Activated CD8-positive, alpha-beta memory T cell treated with anti-CD3 and anti-CD28 coated beads for 36 hours (primary cell): Measurements from ENCODE around the gene POLR1B. TPM values are rescaled to one million over a fixed set of nuclear protein-coding genes. Genes with fewer than 3 reads are reported as not detected.
"Not testable (repeated sequence)": the region's sequence is repeated elsewhere in the genome, so short reads cannot be mapped to it uniquely, and the experiment has no call there.

Experiments used
- CTCF ChIA-PET: fragments of 350-600 bp; sonication (Branson Sonifier 250); formaldehyde crosslinking; loops from one replicate; lab custom pipeline; 2021; ENCODE audit warnings: antibody characterized with exemption; lab: Charles Lee
- POLR2A ChIA-PET: fragments of 350-600 bp; sonication (Branson Sonifier 250); formaldehyde crosslinking; loops from one replicate; lab custom pipeline; 2021; ENCODE audit warnings: antibody characterized with exemption; lab: Charles Lee
- total RNA-seq, 2 experiments: library from RNA; stranded (reverse); gene quantifications; one replicate each; pipeline ENCODE4 v1.2.3, GENCODE V29; 2021

POLR1B gene
- total RNA-seq, 2 experiments from 2014 or later: 75.8 to 82.3 TPM

DNA sequence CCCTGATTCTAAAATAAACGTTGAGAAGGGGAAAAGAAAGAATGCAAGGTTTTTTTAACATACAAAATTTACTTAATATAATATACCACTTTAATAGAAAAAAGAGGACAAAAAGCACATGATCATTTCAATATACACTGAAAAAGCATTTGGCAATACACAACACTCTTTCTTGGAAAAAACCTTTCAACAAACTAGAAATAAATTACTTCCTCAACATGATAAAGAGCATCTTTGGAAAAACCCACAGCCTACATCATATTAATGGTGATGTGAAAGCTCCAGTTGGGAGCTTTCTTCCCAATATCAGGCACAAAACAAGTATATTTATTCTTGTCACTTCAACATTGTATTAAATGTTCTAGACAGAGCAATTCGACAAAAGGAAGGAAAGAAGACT is 3.0 kb upstream of the POLR1B start:
- ChIA-PET POLR2A (no interaction called here), CTCF (no interaction called here)

DNA sequence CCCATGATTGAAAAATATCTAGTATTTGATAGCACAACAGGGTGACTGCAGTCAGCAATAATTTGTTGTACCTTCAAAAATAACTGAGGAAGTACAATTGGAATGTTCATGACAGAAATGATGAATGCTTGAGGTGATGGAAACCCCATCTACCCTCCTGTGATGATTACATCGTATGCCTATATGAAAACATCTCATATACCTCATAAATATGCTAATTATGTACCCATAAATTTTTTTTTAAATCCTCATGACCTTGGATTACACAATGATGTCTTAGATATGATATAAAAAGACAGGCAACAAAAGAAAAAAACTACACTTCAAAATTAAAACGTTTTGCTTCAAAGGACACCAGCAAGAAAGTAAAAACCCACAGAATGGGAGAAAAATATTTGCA is 1.4 kb upstream of the POLR1B start:
- POLR2A ChIA-PET: interaction anchor here (1.7 kb wide), 1 partner anchor 58 kb away, joined by 7 read pairs; no protein-coding TSS in a partner anchor
- CTCF ChIA-PET: interaction anchor here (1.0 kb wide), 1 partner anchor 491 kb away, joined by 4 read pairs; no protein-coding TSS in a partner anchor

DNA sequence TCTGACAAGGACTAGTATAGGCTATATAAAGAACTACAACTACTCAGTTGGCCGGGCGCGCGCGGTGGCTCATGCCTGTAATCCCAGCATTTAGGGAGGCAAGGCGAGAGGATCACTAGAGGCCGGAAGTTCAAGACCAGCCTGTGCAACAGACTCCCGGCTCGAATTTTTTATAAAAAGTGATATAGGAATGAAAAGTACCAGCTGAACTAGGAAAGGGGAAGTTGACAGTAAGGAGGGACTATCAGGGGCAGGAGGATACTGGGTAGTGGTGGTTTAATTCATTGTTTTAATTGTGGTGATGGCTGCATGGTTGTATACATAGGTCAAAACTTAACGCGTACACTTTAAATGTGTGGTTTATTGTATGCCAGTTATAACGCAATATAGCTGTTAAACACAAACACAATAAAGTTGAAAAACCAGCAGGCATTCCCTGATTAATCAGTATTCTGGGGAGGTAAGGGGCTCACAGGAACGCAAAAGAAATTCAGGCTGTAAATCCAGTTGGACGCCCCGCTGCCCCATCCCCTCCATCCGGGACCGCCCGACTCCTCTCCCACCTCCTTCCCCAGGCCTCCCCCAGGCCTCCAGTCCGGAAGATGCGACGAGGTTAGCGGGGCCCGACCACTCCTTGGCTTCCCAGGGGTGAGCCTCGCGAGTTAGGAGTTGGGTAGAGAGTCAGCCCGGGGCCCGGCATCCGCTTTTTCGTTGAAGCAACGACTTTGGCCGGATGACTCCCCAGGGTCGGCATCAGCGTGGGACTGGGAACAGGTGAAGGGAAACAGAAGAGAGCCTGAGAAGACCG is 746 bp upstream of the POLR1B start:
- CTCF ChIA-PET: no interaction called here
- POLR2A ChIA-PET: interaction anchor here (1.7 kb wide), 1 partner anchor 58 kb away, joined by 7 read pairs; no protein-coding TSS in a partner anchor

DNA sequence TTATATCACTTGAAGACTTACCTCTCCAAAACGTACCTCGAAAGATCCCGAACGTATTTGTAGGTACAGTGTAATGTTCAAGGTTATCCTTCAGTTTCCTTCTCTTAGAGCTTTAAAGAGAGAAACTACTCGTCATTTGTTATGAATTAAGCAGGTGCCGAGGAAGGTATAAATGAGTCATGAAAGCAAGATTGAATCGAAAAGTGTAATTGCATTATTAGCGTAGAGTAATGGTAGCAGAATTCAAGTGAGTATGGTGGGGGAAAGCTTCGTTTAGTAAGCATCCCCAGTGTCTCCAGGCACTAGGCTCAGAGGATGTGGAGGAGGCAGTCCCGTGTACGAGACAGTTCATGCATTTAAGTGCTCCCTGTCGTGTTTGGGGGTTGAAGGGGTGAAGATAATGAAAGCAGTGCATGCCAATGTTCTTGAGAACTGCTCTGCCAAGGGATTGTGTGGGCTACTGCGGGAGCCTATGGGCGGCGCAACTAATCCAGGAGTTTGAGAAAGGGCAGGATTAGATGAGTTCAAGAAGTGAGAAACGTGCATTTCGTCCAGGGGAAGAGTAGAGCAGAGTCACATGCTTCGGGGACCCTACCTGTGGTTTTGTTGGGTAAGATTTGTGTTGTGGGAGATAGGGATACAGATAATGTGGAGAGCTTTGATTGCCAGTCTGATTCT is 858 bp downstream of the POLR1B start:
- POLR2A ChIA-PET: no interaction called here

DNA sequence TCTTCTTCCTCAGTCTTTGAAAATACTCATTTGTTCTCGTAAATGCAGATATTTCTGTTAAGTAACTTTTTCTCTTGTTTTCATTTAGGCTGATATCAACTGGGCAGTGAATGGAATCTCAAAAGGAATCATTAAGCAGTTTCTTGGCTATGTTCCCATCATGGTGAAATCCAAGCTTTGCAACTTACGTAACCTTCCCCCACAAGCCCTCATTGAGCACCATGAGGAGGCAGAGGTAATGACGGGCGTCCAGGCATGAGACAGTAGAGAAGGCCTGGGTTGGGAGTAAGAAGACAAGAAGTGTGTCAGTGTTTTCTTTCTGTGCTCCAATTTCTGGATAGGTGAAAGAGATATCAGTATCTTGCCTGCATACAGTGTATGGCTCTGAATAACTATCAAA is 5.1 kb downstream of the POLR1B start:
- CTCF ChIA-PET: no interaction called here
- POLR2A ChIA-PET: interaction anchor here (0.7 kb wide), 1 partner anchor 114 kb away, joined by 6 read pairs; the partner anchor contains the start of gene RGPD8

More for the DNA sequence above, 858 bp downstream of the POLR1B start:
- CTCF ChIA-PET: interaction anchor here (1.1 to 1.9 kb wide), 2 partner anchors 41 to 62 kb away, joined by 5 to 7 read pairs; no protein-coding TSS in a partner anchor

DNA sequence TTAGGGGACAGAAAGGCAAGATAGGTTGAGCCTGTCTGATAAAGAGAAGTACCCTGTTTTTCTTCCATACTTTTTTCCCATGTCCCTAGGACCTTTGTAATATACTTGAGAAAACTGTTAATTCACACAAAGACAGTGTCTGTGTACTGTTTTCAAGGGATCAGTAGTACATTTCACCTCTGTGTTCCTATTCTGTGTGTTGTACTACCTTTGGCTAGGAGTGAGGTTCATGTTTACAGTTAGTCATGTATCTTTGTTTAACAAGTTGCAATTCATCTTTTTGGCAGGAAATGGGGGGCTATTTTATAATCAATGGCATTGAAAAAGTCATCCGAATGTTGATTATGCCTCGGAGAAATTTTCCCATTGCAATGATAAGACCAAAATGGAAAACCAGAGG is 6.7 kb downstream of the POLR1B start:
- ChIA-PET CTCF (no interaction called here), POLR2A (no interaction called here)

DNA sequence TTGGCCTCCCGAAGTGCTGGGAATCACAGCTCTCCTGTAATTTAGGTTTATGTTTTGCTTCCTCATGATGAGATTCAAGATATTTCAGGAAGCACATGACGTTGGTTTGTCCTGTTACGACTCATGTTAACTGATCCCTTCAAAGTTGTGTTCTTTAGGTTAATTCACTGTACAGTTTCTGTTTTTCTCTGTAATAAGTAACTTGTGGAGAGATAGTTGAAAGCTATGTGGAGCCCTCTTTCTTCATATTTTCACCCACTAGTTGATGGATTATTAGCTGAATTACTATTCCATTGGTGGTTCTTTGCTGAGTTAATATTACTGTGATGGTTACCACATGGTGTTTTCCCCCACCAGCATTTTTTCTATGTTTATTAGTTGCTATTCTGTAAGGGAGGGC is 23.8 kb downstream of the POLR1B start:
- POLR2A ChIA-PET: interaction anchor here (0.6 kb wide), 1 partner anchor 728 kb away, joined by 4 read pairs; no protein-coding TSS in a partner anchor
- CTCF ChIA-PET: interaction anchor here (0.6 kb wide), 1 partner anchor 509 kb away, joined by 3 read pairs; no protein-coding TSS in a partner anchor

DNA sequence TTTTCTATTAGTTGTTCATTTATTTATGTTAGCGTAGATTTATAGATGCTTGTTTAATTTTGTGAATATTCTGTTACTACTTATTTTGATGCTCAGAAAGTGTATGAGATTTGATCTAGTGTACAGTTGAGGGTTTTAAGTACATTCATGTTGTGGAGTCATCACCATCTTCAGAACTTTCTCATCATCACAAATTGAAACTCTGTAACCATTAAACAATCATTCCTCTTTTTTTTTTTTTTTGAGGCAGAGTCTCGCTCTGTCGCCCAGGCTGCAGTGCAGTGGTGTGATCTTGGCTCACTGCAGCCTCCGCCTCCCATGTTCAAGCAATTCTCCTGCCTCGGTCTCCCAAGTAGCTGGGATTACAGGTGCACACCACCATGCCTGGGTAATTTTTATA is 24.2 kb downstream of the POLR1B start:
- POLR2A ChIA-PET, CTCF ChIA-PET: not testable (repeated sequence)

DNA sequence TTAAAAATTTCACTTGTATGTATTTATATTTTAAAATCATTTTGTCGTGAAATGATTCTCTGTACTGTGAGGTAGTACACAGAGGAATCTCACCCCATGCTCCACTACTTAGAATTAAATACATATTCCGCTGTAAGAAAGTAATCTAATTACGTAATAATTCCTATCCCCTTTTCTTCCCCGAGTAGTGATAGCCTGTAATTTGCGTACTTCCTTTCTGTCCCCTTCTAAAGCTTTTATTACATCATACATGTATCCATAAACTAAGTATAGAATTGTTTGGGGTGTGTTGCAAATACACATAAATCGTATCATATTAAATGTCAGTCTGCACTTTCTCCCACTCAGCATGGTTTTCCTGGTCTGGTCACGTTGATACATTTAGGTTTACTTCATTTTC is 29.7 kb downstream of the POLR1B start:
- ChIA-PET CTCF (no interaction called here), POLR2A (no interaction called here)

DNA sequence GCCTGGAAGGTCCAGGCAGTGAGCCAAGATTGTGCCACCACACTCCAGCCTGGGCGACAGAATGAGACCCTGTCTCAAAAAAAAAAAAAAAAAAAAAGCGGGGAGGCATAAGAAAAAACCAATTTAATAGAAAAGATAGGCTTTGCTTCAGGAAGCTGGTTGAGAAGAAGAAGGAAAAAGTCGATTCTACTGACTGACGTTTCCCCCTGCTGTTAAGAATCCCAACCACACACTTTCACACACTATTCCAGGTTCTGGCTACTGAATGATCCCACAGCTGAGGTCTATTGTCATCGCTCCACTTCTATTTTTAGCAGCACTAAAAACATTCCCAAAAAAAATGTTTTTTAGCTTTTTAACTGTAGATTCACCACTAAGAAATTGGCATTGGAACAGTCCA is 35.5 kb downstream of the POLR1B start:
- CTCF ChIA-PET: interaction anchor here (1.0 kb wide), 1 partner anchor 33 kb away, joined by 4 read pairs; no protein-coding TSS in a partner anchor
- POLR2A ChIA-PET: no interaction called here

DNA sequence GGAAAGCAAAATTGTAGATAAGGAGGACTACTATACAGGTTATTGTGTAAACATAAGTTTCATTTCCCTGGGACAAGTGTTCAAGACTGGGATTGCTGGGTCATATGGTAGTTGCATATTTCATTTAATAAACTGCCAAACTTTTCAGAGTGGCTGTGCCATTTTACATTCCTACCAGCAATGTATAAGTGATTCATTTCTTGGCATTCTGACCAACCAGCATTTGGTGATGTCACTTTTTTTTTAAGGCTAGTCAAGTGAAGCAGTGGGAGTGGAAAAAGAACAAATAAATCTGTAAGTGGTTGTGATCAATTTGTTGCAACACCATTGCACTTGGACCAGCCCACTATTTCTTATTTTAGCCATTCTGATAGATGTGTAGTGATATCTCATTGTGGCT is 37.0 kb downstream of the POLR1B start:
- ChIA-PET CTCF (no interaction called here), POLR2A (no interaction called here)

DNA sequence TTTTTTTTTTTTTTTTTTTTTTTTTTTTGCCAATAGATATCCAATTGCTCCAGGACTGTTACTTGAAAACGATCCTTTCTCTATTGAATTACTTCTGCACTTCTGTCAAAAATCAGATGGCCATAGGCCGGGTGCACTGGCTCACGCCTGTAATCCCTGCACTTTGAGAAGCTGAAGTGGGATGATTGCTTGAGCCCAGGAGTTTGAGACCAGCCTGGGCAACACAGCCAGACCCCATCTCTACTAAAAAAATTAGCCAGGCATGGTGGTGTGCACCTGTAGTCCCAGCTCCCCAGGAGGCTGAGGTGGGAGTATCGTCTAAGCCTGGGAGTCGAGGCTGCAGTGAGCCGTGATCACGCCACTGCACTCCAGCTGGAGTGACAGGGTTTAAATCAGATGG is 37.8 kb downstream of the POLR1B start:
- CTCF ChIA-PET: no interaction called here
- POLR2A ChIA-PET: no interaction called here

DNA sequence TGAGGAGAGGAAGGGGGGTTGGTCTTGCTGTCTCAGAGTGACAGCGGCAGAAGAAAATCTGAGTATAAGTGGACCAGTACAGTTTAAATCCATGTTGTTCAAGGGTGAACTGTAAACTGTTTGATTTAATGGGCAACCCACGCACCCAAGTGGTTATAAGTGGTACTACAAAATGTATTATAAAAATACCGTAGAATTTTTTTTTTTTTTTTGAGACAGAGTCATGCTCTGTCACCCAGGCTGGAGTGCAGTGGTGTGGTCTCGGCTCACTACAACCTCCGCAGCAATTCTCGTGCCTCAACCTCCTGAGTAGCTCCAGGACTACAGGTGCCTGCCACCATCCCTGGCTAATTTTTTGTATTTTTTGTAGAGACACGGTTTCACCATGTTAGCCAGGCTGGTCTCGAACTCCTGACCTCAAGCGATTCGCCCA is 40.1 kb downstream of the POLR1B start:
- ChIA-PET POLR2A (interaction anchor here (0.7 kb wide), 1 partner anchor 64 kb away, joined by 5 read pairs; no protein-coding TSS in a partner anchor), CTCF (interaction anchor here (0.7 to 1.6 kb wide), 2 partner anchors 44 to 414 kb away, joined by 3 to 4 read pairs; no protein-coding TSS in a partner anchor)

DNA sequence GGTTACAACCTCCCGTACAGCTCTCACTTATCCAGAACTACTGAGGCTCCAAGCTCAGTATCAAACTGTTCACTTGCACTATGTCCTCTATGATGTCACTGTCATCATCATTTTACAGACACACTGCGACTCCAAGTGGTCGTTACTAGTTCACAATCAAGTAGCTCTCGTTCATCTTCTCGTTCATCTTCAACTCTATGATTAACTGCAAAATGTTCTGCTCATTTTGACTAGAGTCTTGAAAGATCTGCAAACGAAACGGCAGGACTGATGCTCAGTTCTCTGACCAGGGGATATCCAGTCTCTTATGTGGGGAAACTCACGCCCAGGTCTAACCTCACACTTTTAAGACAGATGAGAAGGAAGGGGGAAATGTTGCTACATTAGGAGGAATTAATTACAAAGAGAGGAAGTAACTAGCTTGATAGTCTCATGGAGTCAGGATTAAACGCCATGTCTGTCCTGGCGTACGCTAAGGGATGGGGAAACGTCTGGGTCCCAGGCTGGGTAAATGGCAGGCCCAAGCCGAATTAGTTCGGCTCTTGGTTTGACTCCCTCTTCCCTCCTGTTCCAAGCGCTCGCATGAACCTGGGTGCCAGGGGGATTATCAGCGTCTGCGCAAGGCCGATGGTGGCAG is 41.4 kb downstream of the POLR1B start:
- CTCF ChIA-PET: interaction anchor here (0.7 to 4.7 kb wide), 7 partner anchors 17 to 166 kb away, joined by 3 to 16 read pairs (median 5); no protein-coding TSS in a partner anchor
- POLR2A ChIA-PET: no interaction called here

DNA sequence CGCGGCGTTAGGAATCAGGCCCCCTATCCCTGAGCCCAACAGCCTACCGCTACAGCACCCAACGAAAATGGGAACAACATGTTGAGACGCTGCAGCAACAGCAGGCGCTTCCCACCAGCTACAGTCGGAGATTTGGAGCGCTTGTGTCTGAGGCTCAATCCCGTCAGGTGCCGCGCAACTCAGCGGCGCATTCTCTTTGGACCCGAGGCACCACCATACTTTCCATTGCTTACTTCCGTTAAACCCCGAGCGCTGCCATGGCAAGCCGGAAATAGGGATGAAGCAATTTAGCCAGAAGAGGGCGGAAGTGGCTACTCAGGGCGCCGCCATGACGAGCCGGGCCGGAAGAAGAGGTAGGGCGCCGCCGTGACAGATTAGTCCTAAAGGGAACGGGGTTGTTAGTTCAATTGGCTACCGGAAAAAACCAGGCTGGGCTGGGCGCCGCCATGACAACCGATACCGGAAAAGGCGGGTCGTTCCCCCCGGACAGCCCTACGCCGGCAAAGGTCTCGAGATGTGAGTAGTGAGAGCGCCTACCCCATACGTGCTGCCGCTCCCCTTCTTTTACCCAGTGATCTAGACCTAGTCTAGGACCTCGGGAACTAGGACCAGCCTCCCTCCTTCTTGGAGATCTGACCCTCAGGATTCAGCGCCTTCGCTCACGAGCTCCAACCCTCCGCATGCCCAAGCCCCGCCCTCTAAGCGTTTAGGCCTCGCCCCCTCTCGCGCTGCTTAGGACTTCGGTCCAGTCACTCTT is 42.0 kb downstream of the POLR1B start, which contains the start of gene CHCHD5:
Gene CHCHD5 (plus strand): TSS at position 476 of the 757 bp plus-strand sequence. CDS start 39 bp downstream, at position 515.
- ChIA-PET POLR2A (no interaction called here), CTCF (interaction anchor here (1.3 to 4.7 kb wide), 5 partner anchors 16 to 165 kb away, joined by 3 to 16 read pairs (median 7); no protein-coding TSS in a partner anchor)

DNA sequence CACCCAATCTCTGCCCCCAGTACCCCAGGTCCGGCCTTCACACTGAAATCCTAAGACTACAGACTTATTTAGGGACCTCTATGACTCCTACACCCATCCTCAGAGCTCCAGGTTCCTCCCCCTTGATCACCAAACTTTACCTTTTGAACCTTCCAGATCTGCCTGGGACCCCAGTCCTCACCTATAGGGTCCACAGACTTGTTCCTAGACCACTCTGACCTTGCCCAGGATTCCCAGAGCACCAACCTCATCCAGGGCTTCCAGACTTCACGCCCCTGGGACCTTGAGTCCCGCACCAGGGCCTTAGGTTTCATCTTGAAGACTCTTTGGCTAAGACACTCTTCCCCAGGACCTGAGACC is 42.6 kb downstream of the POLR1B start:
- POLR2A ChIA-PET: no interaction called here
- CTCF ChIA-PET: interaction anchor here (1.3 to 4.7 kb wide), 3 partner anchors 15 to 165 kb away, joined by 3 to 16 read pairs (median 9); no protein-coding TSS in a partner anchor

DNA sequence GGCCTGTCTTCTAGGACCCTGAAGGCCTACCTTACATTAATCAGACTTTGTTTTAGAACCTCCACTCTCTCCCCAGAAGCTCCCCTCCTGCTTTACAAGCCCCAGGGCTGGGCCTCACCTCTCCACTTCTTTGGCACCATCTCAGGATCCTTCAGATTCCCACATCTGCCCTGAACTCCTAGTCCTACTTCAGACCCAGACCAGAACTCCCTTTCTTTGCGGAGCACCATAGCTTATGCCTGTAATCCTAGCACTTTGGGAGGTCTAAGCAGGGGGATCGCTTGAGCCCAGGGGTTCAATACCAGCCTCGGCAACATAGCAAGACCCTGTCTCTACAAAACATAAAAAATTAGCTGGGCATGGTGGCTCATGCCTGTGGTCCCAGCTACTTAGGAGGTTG is 43.1 kb downstream of the POLR1B start:
- POLR2A ChIA-PET: interaction anchor here (0.6 kb wide), 1 partner anchor 11 kb away, joined by 4 read pairs; no protein-coding TSS in a partner anchor
- CTCF ChIA-PET: interaction anchor here (2.2 to 4.7 kb wide), 2 partner anchors 15 to 140 kb away, joined by 9 to 16 read pairs; no protein-coding TSS in a partner anchor

DNA sequence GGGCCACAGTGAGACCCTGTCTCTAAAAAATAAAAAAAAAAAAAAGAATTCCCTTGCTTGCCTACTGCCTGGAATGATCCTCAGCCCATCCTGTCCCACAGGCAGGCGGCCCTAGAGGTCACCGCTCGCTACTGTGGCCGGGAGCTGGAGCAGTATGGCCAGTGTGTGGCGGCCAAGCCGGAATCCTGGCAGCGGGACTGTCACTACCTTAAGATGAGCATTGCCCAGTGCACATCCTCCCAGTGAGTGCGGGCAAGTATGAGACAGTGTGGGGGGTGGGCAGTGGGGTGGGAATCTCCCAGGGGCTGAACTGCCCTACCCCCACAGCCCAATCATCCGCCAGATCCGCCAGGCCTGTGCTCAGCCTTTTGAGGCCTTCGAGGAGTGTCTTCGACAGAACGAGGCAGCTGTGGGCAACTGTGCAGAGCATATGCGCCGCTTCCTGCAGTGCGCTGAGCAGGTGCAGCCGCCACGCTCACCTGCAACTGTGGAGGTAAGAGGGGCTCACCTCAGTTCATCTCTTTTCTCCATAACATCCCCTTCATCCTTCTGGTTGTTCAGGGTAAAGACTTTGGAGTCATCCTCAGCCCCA is 43.7 kb downstream of the POLR1B start:
- POLR2A ChIA-PET: interaction anchor here (0.6 kb wide), 1 partner anchor 10 kb away, joined by 4 read pairs; no protein-coding TSS in a partner anchor
- CTCF ChIA-PET: interaction anchor here (4.7 kb wide), 1 partner anchor 140 kb away, joined by 16 read pairs; no protein-coding TSS in a partner anchor
